K562 (cell line): ENCODE results near the gene ACTA2. TPM values are rescaled to one million over a fixed set of nuclear protein-coding genes. Genes with fewer than 3 reads are reported as not detected.

ENCODE experiments used
- CHD4 ChIP-seq: fragments of 200-600 bp; sonication (generic); IDR thresholded peaks from 3 replicates; pipeline ENCODE4 v1.6.1; 2012; ENCODE audit warnings: low read depth, mild to moderate bottlenecking, mixed read lengths, low read length, inconsistent platforms; ENCODE audit not compliant: insufficient read depth, insufficient replicate concordance, poor library complexity, severe bottlenecking
- ELF2 ChIP-seq: fragments of 250-450 bp; sonication (Bioruptor Pico); IDR thresholded peaks from 2 replicates; pipeline ENCODE4 v1.5.0; 2021; ENCODE audit warnings: mild to moderate bottlenecking
- FUS ChIP-seq: fragments of 200-400 bp; formaldehyde crosslinking; optimal IDR thresholded peaks from 2 replicates; pipeline ENCODE3; 2017; ENCODE audit warnings: low read depth, low read length
- NFRKB ChIP-seq: fragments of 450-650 bp; IDR thresholded peaks from 2 replicates; pipeline ENCODE4 v1.6.1; 2016; ENCODE audit warnings: low read depth
- SLC30A9 ChIP-seq: fragments of 250-450 bp; sonication (Bioruptor Pico); IDR thresholded peaks from 2 replicates; pipeline ENCODE4 v1.8.0; 2022; ENCODE audit warnings: mild to moderate bottlenecking, moderate library complexity
- TAF7 ChIP-seq: fragments of 450-650 bp; IDR thresholded peaks from 2 replicates; pipeline ENCODE4 v1.6.1; 2016; ENCODE audit warnings: missing genetic modification characterization, missing compliant biosample characterization
- ZNF3 ChIP-seq: fragments of 250-450 bp; sonication (Bioruptor Pico); IDR thresholded peaks from 2 replicates; pipeline ENCODE4 v1.5.0; 2021; ENCODE audit warnings: mild to moderate bottlenecking, moderate library complexity
- polyA plus RNA-seq, 8 experiments: library from polyadenylated mRNA; depleted of rRNA in 4 of 8; stranded (reverse) in 5 of 8; unstranded in 3 of 8; fragments of >200 nt; fragmentation: Nextera tagmentation in 2 of 8; fragmentation: Illumina TruSeq in 1 of 8; extraction: Ambion mirVana in 2 of 8; extraction: Trizol in 1 of 8; gene quantifications; 2 replicates each; pipeline versions ENCODE4 v1.2.1 to v1.2.3, GENCODE V29; 2011 to 2014; ENCODE audit warnings: inconsistent platforms in 1 of 8, missing spikeins in 1 of 8
- total RNA-seq, 7 experiments: library from RNA; depleted of rRNA in 6 of 7; stranded (reverse); fragments of >200 nt in 6 of 7; fragmentation: Illumina TruSeq in 2 of 7; extraction: Trizol in 2 of 7; gene quantifications; 2 replicates each; pipeline versions ENCODE4 v1.2.1 to v1.2.3, GENCODE V29; 2011 to 2021; ENCODE audit warnings: low replicate concordance in 1 of 7
- TF ChIP-seq, protein P1 (sequence below): fragments of 250-450 bp; sonication (Bioruptor Pico); IDR thresholded peaks from 2 replicates; pipeline ENCODE4 v1.8.0; 2022; ENCODE audit warnings: inconsistent platforms
- TF ChIP-seq, protein P2 (sequence below): fragments of 450-650 bp; IDR thresholded peaks from 2 replicates; pipeline ENCODE4 v1.6.1; 2016; ENCODE audit warnings: low read depth, mild to moderate bottlenecking, moderate library complexity
- TF ChIP-seq, protein P3 (sequence below): fragments of 250-450 bp; sonication (Bioruptor Pico); IDR thresholded peaks from 2 replicates; pipeline ENCODE4 v1.5.0; 2020; ENCODE audit warnings: mild to moderate bottlenecking, borderline replicate concordance

Gene ACTA2
- total and polyA plus RNA-seq, 9 of the 15 experiments (the other 6 are each of a cell fraction or from before 2014, with no cell fraction given) = 0.15 to 1.0 (median 0.38) TPM; not detected in 3

DNA sequence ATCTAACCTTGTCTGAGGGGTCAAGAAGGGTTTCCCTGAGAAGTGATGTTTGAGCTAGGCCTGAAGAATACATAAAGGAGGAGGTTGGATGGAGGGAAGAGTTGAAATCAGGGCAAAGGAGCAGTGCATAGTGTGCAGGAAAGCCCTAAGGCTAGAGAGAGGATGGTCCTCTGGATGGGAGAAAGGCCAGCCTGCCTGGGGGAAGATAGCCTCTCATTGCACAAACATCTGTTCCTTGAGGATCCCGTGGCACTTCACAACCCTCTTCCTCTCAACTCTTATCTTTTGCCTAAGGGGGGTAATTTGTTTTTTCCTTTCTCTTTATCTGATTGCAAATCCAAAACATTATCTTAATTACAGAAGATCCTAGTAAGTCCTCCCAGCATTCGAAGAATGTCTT, 36.8 kb downstream of the ACTA2 start (continued):
- TF ChIP-seq, protein P1, sequence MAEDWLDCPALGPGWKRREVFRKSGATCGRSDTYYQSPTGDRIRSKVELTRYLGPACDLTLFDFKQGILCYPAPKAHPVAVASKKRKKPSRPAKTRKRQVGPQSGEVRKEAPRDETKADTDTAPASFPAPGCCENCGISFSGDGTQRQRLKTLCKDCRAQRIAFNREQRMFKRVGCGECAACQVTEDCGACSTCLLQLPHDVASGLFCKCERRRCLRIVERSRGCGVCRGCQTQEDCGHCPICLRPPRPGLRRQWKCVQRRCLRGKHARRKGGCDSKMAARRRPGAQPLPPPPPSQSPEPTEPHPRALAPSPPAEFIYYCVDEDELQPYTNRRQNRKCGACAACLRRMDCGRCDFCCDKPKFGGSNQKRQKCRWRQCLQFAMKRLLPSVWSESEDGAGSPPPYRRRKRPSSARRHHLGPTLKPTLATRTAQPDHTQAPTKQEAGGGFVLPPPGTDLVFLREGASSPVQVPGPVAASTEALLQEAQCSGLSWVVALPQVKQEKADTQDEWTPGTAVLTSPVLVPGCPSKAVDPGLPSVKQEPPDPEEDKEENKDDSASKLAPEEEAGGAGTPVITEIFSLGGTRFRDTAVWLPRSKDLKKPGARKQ = no peak
- TF ChIP-seq, protein P2, sequence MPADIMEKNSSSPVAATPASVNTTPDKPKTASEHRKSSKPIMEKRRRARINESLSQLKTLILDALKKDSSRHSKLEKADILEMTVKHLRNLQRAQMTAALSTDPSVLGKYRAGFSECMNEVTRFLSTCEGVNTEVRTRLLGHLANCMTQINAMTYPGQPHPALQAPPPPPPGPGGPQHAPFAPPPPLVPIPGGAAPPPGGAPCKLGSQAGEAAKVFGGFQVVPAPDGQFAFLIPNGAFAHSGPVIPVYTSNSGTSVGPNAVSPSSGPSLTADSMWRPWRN = no peak
- TF ChIP-seq TAF7 (tag) = no peak
- TF ChIP-seq CHD4 = no peak
- no peak for TF ChIP-seq SLC30A9
- TF ChIP-seq, protein P3, sequence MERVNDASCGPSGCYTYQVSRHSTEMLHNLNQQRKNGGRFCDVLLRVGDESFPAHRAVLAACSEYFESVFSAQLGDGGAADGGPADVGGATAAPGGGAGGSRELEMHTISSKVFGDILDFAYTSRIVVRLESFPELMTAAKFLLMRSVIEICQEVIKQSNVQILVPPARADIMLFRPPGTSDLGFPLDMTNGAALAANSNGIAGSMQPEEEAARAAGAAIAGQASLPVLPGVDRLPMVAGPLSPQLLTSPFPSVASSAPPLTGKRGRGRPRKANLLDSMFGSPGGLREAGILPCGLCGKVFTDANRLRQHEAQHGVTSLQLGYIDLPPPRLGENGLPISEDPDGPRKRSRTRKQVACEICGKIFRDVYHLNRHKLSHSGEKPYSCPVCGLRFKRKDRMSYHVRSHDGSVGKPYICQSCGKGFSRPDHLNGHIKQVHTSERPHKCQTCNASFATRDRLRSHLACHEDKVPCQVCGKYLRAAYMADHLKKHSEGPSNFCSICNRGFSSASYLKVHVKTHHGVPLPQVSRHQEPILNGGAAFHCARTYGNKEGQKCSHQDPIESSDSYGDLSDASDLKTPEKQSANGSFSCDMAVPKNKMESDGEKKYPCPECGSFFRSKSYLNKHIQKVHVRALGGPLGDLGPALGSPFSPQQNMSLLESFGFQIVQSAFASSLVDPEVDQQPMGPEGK = no peak
- no peak for TF ChIP-seq NFRKB
- TF ChIP-seq ZNF3 = no peak
- no peak for TF ChIP-seq FUS
- TF ChIP-seq ELF2 = no peak
